ENCODE data around the gene WIF1.

DNA sequence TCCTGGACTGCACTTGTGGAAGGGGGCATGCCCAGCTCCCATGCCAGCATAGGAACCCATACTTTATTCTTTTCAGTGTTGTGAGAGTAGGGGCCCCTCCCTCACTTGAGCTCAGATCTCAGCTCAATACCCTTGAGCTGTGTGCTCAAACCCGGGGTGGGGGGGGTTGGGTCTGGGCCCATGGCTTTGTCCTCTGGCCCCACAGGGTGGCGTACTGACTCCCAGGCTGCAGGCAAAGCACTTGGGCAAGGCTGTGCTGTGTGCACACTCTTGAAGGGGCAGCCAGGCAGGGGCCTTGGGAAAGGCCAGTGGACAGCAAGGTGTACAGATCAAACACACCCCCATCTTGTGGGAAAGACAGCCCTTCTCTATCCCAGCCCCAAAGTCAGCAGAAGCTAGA lies 81.8 kb downstream of the WIF1 start:
- TF ChIP-seq, protein P1, sequence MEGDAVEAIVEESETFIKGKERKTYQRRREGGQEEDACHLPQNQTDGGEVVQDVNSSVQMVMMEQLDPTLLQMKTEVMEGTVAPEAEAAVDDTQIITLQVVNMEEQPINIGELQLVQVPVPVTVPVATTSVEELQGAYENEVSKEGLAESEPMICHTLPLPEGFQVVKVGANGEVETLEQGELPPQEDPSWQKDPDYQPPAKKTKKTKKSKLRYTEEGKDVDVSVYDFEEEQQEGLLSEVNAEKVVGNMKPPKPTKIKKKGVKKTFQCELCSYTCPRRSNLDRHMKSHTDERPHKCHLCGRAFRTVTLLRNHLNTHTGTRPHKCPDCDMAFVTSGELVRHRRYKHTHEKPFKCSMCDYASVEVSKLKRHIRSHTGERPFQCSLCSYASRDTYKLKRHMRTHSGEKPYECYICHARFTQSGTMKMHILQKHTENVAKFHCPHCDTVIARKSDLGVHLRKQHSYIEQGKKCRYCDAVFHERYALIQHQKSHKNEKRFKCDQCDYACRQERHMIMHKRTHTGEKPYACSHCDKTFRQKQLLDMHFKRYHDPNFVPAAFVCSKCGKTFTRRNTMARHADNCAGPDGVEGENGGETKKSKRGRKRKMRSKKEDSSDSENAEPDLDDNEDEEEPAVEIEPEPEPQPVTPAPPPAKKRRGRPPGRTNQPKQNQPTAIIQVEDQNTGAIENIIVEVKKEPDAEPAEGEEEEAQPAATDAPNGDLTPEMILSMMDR (IDR thresholded peaks at IDR 0.05): no peak
- no peak for TF ChIP-seq POLR2A (IDR thresholded peaks at IDR 0.05)
